ENCODE results near the gene IGSF5. TPM values are rescaled to one million over a fixed set of nuclear protein-coding genes. Genes with fewer than 3 reads are reported as not detected.

The IGSF5 gene
- total RNA-seq, 1 experiment from 2014 or later, result not detected

- H4K20me1 ChIP-seq (ENCODE audit: insufficient read depth, low read depth, low read length), result no peaks in the 10 kb centered on the region
- no peaks in the 10 kb centered on the region for H3K27me3 ChIP-seq (ENCODE audit: low read length)
- no peaks in the 10 kb centered on the region for H3K36me3 ChIP-seq (ENCODE audit: insufficient read depth, low read length)
- H3K4me1 ChIP-seq (ENCODE audit: low read length), result no peaks in the 10 kb centered on the region
- no peaks in the 10 kb centered on the region for H3K79me2 ChIP-seq (ENCODE audit: low read length)
- H2AFZ ChIP-seq (ENCODE audit: low read length), result no peak overlapping the region
- H3K9ac ChIP-seq (ENCODE audit: low read length), result no peak overlapping the region
- no peaks in the 10 kb centered on the region for H3K9me2 ChIP-seq (replicated peaks; ENCODE audit: insufficient read depth, low read length)
- H3K27ac ChIP-seq (ENCODE audit: low read length), result no peak overlapping the region
- no peak overlapping the region for H3K4me2 ChIP-seq (ENCODE audit: low read depth, low read length, poor library complexity, severe bottlenecking)
- no peak for DNase-seq
- no peaks in the 10 kb centered on the region for H3K9me3 ChIP-seq (ENCODE audit: low read length)
- no peak overlapping the region for H3K4me3 ChIP-seq (ENCODE audit: low read length)
These were observed 97.9 kb downstream of the IGSF5 start for GRCh38 chr21:39842741-39843459.

- no peak overlapping the region for H3K9ac ChIP-seq (ENCODE audit: low read length)
- H4K20me1 ChIP-seq (ENCODE audit: insufficient read depth, low read depth, low read length), result no peaks in the 10 kb centered on the region
- H3K4me3 ChIP-seq (ENCODE audit: low read length), result no peak overlapping the region
- H3K36me3 ChIP-seq (ENCODE audit: insufficient read depth, low read length), result no peaks in the 10 kb centered on the region
- no peak overlapping the region for H3K27ac ChIP-seq (ENCODE audit: low read length)
- H3K9me3 ChIP-seq (ENCODE audit: low read length), result no peaks in the 10 kb centered on the region
- no peaks in the 10 kb centered on the region for H3K27me3 ChIP-seq (ENCODE audit: low read length)
- H3K79me2 ChIP-seq (ENCODE audit: low read length), result no peaks in the 10 kb centered on the region
- no peak overlapping the region for H2AFZ ChIP-seq (ENCODE audit: low read length)
- H3K4me1 ChIP-seq (ENCODE audit: low read length), result no peaks in the 10 kb centered on the region
- no peak overlapping the region for H3K4me2 ChIP-seq (ENCODE audit: low read depth, low read length, poor library complexity, severe bottlenecking)
- H3K9me2 ChIP-seq (replicated peaks; ENCODE audit: insufficient read depth, low read length), result no peaks in the 10 kb centered on the region
- DNase-seq, result no peak
These were observed 98.5 kb downstream of the IGSF5 start for GRCh38 chr21:39843483-39843882.

GRCh38 chr21:39843916-39844315, 98.9 kb downstream of the IGSF5 start:
- no peaks in the 10 kb centered on the region for H4K20me1 ChIP-seq (ENCODE audit: insufficient read depth, low read depth, low read length)
- DNase-seq, result no peak
- no peaks in the 10 kb centered on the region for H3K36me3 ChIP-seq (ENCODE audit: insufficient read depth, low read length)
- H2AFZ ChIP-seq (ENCODE audit: low read length), result no peak overlapping the region
- no peak overlapping the region for H3K27ac ChIP-seq (ENCODE audit: low read length)
- no peaks in the 10 kb centered on the region for H3K4me1 ChIP-seq (ENCODE audit: low read length)
- no peak overlapping the region for H3K9ac ChIP-seq (ENCODE audit: low read length)
- H3K27me3 ChIP-seq (ENCODE audit: low read length), result no peaks in the 10 kb centered on the region
- no peak overlapping the region for H3K4me2 ChIP-seq (ENCODE audit: low read depth, low read length, poor library complexity, severe bottlenecking)
- no peaks in the 10 kb centered on the region for H3K9me3 ChIP-seq (ENCODE audit: low read length)
- H3K9me2 ChIP-seq (replicated peaks; ENCODE audit: insufficient read depth, low read length), result no peaks in the 10 kb centered on the region
- H3K4me3 ChIP-seq (ENCODE audit: low read length), result no peak overlapping the region
- no peaks in the 10 kb centered on the region for H3K79me2 ChIP-seq (ENCODE audit: low read length)

GRCh38 chr21:39845571-39846130, 100.7 kb downstream of the IGSF5 start:
- H3K79me2 ChIP-seq (ENCODE audit: low read length), result no peaks in the 10 kb centered on the region
- no peak overlapping the region for H3K4me2 ChIP-seq (ENCODE audit: low read depth, low read length, poor library complexity, severe bottlenecking)
- no peaks in the 10 kb centered on the region for H3K4me1 ChIP-seq (ENCODE audit: low read length)

GRCh38 chr21:39847877-39848276, 102.9 kb downstream of the IGSF5 start:
- H3K9ac ChIP-seq (ENCODE audit: low read length), result no peak overlapping the region
- H2AFZ ChIP-seq (ENCODE audit: low read length), result no peak overlapping the region
- H3K4me2 ChIP-seq (ENCODE audit: low read depth, low read length, poor library complexity, severe bottlenecking), result no peak overlapping the region
- H3K9me2 ChIP-seq (replicated peaks; ENCODE audit: insufficient read depth, low read length), result no peaks in the 10 kb centered on the region
- H4K20me1 ChIP-seq (ENCODE audit: insufficient read depth, low read depth, low read length), result no peaks in the 10 kb centered on the region
- no peak overlapping the region for H3K4me3 ChIP-seq (ENCODE audit: low read length)
- DNase-seq, result no peak
- no peaks in the 10 kb centered on the region for H3K36me3 ChIP-seq (ENCODE audit: insufficient read depth, low read length)
- no peaks in the 10 kb centered on the region for H3K79me2 ChIP-seq (ENCODE audit: low read length)
- H3K27me3 ChIP-seq (ENCODE audit: low read length), result no peaks in the 10 kb centered on the region
- no peaks in the 10 kb centered on the region for H3K4me1 ChIP-seq (ENCODE audit: low read length)
- no peaks in the 10 kb centered on the region for H3K9me3 ChIP-seq (ENCODE audit: low read length)
- H3K27ac ChIP-seq (ENCODE audit: low read length), result no peak overlapping the region

More at GRCh38 chr21:39845571-39846130, 100.7 kb downstream of the IGSF5 start:
- no peak overlapping the region for H3K4me3 ChIP-seq (ENCODE audit: low read length)
- H3K27me3 ChIP-seq (ENCODE audit: low read length), result no peaks in the 10 kb centered on the region
- no peak for DNase-seq
- no peak overlapping the region for H3K27ac ChIP-seq (ENCODE audit: low read length)
- no peaks in the 10 kb centered on the region for H3K9me2 ChIP-seq (replicated peaks; ENCODE audit: insufficient read depth, low read length)
- H2AFZ ChIP-seq (ENCODE audit: low read length), result no peak overlapping the region
- no peaks in the 10 kb centered on the region for H3K9me3 ChIP-seq (ENCODE audit: low read length)
- no peak overlapping the region for H3K9ac ChIP-seq (ENCODE audit: low read length)
- no peaks in the 10 kb centered on the region for H4K20me1 ChIP-seq (ENCODE audit: insufficient read depth, low read depth, low read length)
- H3K36me3 ChIP-seq (ENCODE audit: insufficient read depth, low read length), result no peaks in the 10 kb centered on the region

- Histone ChIP-seq H3K4me2 (ENCODE audit: low read depth, low read length, poor library complexity, severe bottlenecking) (no peak overlapping the region), H2AFZ (ENCODE audit: low read length) (no peak overlapping the region)
These were observed 104.2 kb downstream of the IGSF5 start for GRCh38 chr21:39849014-39849655.

GRCh38 chr21:39850333-39850732, 105.3 kb downstream of the IGSF5 start:
- no peak overlapping the region for H3K27ac ChIP-seq (ENCODE audit: low read length)
- H3K9ac ChIP-seq (ENCODE audit: low read length), result no peak overlapping the region
- H3K4me2 ChIP-seq (ENCODE audit: low read depth, low read length, poor library complexity, severe bottlenecking), result no peak overlapping the region
- H3K79me2 ChIP-seq (ENCODE audit: low read length), result no peaks in the 10 kb centered on the region
- H3K36me3 ChIP-seq (ENCODE audit: insufficient read depth, low read length), result no peaks in the 10 kb centered on the region
- H3K4me1 ChIP-seq (ENCODE audit: low read length), result no peaks in the 10 kb centered on the region
- no peaks in the 10 kb centered on the region for H3K9me3 ChIP-seq (ENCODE audit: low read length)
- no peaks in the 10 kb centered on the region for H3K27me3 ChIP-seq (ENCODE audit: low read length)
- H3K9me2 ChIP-seq (replicated peaks; ENCODE audit: insufficient read depth, low read length), result no peaks in the 10 kb centered on the region; the same call in 1 of the 2 replicates
- DNase-seq, result no peak
- H2AFZ ChIP-seq (ENCODE audit: low read length), result no peak overlapping the region
- no peaks in the 10 kb centered on the region for H4K20me1 ChIP-seq (ENCODE audit: insufficient read depth, low read depth, low read length)
- H3K4me3 ChIP-seq (ENCODE audit: low read length), result no peak overlapping the region

More at GRCh38 chr21:39849014-39849655, 104.2 kb downstream of the IGSF5 start:
- no peak for DNase-seq
- Histone ChIP-seq H3K4me3 (ENCODE audit: low read length) (no peak overlapping the region), H3K9ac (ENCODE audit: low read length) (no peak overlapping the region), H3K27me3 (ENCODE audit: low read length) (no peaks in the 10 kb centered on the region), H3K79me2 (ENCODE audit: low read length) (no peaks in the 10 kb centered on the region), H4K20me1 (ENCODE audit: insufficient read depth, low read depth, low read length) (no peaks in the 10 kb centered on the region), H3K4me1 (ENCODE audit: low read length) (no peaks in the 10 kb centered on the region), H3K36me3 (ENCODE audit: insufficient read depth, low read length) (no peaks in the 10 kb centered on the region), H3K9me3 (ENCODE audit: low read length) (no peaks in the 10 kb centered on the region), H3K9me2 (replicated peaks; ENCODE audit: insufficient read depth, low read length) (no peaks in the 10 kb centered on the region; the same call in 1 of the 2 replicates), H3K27ac (ENCODE audit: low read length) (no peak overlapping the region)

- no peak overlapping the region for H3K9ac ChIP-seq (ENCODE audit: low read length)
- H3K27me3 ChIP-seq (ENCODE audit: low read length), result no peaks in the 10 kb centered on the region
- H3K36me3 ChIP-seq (ENCODE audit: insufficient read depth, low read length), result no peaks in the 10 kb centered on the region
These were observed 106.1 kb downstream of the IGSF5 start for GRCh38 chr21:39851002-39851618.

More at GRCh38 chr21:39851002-39851618, 106.1 kb downstream of the IGSF5 start:
- Histone ChIP-seq H3K4me1 (ENCODE audit: low read length) (no peaks in the 10 kb centered on the region), H3K79me2 (ENCODE audit: low read length) (no peaks in the 10 kb centered on the region), H4K20me1 (ENCODE audit: insufficient read depth, low read depth, low read length) (no peaks in the 10 kb centered on the region), H3K9me3 (ENCODE audit: low read length) (no peaks in the 10 kb centered on the region), H3K4me2 (ENCODE audit: low read depth, low read length, poor library complexity, severe bottlenecking) (no peak overlapping the region), H3K9me2 (replicated peaks; ENCODE audit: insufficient read depth, low read length) (no peaks in the 10 kb centered on the region; the same call in 1 of the 2 replicates), H3K4me3 (ENCODE audit: low read length) (no peak overlapping the region), H3K27ac (ENCODE audit: low read length) (no peak overlapping the region), H2AFZ (ENCODE audit: low read length) (no peak overlapping the region)
- no peak for DNase-seq

Data from Karpas-422 (cell line).